GM23248 (cell line): ENCODE measurements around the gene TOMM6.

Experiments
- EZH2 ChIP-seq: fragments of 200-600 bp; sonication (generic); IDR thresholded peaks from 2 replicates; pipeline ENCODE4 v1.6.1; 2018; ENCODE audit warnings: antibody characterized with exemption, mild to moderate bottlenecking; ENCODE audit not compliant: insufficient read depth, poor library complexity, severe bottlenecking
- EZH2phosphoT487 ChIP-seq: fragments of 200-600 bp; sonication (generic); IDR thresholded peaks from 2 replicates; pipeline ENCODE4 v1.6.1; 2018; ENCODE audit warnings: antibody characterized with exemption, moderate library complexity, mild to moderate bottlenecking, low read depth; ENCODE audit not compliant: insufficient read depth

- no peak for TF ChIP-seq EZH2
- TF ChIP-seq EZH2phosphoT487 = no peak
Observed at GRCh38 chr6:41770381-41771057, 17.0 kb upstream of the TOMM6 start.
